Measurements from ENCODE around the gene LMX1B.
"Not testable (repeated sequence)": the region's sequence is repeated elsewhere in the genome, so short reads cannot be mapped to it uniquely, and the experiment has no call there.

LMX1B gene

DNA sequence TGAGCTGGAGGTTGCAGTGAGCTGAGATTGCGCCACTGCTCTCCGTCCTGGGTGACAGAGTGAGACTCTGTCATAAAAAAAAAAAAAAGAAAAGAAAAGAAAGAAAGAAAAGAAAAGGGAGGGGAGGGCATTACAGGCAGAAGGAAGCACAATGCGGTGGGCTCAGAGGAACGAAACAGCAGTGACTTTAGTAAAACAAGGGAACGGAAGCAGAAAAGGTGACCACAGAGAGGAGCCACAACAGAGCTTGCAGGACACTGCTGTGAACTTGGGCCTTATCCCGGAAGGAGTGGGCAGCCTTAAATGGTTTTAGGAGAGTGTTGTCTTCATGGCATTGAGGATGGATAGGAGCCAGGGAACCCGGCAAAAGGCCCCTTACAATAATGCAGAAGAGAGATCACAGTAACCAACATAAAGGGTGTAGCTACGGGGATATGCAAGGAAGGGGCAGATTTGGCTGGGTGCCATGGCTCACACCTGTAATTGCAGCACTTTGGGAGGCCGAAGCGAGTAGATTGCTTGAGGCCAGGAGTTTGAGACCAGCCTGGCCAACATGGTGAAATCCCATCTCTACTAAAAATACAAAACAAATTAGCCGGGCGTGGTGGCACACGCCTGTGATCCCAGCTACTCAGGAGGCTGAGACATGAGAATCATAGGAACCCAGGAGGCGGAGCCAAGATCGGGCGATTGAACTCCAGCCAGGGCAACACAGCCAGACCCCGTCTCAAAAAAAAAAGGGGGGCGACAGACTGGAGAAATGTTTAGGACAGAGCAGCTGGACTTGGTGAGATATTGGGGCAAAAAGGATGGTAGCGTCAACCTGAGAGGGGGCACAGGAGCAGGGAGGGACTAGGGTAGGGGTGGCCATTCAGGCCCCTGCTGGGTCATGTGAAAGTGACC lies 107.2 kb downstream of the LMX1B start:
- no peak for DNase-seq

DNA sequence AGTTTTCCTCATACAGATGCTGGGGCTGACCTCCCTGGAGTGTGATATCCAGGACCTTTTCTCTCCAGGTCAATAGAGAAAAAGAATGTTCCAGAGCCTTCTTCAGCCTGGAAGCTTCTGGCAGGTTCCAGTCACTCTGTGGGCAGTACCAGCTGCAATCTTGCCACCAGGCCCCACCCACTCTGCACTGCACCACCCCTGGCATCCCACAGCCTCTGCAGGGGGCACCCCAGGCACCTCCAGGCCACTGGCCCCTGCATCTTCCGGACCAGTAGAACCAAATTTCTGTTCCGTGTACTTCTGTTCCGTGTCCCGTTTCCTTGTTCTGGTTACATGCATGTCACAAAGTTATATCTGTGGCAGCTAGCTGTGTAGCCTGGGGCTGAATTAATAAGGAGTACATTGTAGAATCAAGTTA lies 107.8 kb downstream of the LMX1B start:
- DNase-seq: no peak

DNA sequence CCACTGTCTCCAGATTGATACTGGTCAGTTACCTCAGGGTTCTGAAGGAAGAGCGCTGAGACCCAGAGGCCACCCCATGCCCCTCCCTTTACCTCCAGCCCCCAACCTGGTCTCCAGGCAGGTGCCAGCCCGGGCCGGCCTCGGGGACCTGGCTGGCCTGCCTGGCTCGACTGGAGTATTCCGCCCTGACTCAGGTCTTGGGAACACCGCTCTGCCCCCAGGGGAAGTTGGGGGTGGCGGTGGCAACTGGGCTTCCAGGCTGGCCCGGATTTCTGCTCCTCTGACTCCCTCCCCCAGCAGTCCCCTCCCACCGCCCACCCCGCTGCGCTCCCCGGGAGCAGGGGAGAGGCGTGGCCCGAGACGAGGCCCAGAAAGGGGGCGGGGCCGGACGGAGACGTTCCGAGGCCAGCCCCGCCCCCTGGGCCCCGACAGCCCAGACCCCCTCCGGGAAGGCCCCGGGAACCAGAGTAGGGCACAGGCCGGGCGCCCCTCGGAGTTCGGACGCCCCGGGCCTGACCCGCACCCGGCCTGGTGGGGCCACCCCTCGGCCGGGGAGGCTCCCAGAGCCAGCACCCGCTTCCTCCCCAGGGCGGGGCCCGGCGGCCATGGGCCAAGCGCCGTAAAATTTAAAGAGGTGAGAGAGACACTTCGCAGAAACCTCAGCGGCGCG lies 108.7 kb downstream of the LMX1B start:
- DNase-seq: no peak

DNA sequence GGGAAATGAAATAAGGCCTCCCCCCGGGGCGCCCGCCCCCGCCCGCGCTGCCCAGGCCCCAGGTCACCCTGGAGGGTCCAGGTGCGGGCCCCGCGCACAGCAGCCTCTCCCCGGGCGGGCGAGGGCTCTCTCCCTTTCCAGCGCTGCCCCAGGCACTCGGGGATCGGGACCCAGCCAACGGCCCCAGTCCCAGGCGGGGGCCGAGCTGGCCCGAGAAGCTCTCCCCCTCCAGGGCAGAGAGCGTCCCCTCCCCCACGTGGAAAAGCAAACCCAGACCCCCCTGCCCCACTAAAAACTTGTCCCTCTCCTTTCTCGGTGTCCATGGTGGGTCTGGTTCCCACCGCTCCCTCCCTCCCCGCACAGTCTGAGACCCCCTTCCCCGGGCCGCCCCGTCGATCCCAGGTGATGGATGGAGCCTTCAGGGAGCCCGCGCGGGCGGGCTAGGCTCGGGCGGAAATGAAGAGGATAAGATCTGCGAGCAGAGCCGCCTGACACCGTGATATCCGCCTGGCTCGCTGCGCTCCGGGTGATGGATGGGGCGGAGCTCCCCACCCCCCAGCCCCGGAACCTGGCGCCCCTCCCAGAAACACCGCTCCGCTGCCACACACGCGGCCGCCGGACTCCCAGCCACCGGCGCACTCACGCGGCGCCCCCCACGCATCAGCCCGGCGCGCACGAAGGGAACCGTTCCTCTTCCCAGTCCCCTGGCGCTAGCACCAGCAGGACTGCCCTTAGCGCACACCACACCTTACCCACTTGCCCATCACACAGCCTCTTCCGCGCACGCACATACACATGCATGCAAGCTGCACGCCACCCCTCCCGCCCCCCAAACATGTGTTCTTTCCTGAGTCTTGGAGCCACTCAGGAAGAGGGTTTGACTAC lies 109.4 kb downstream of the LMX1B start:
- no peak for DNase-seq

DNA sequence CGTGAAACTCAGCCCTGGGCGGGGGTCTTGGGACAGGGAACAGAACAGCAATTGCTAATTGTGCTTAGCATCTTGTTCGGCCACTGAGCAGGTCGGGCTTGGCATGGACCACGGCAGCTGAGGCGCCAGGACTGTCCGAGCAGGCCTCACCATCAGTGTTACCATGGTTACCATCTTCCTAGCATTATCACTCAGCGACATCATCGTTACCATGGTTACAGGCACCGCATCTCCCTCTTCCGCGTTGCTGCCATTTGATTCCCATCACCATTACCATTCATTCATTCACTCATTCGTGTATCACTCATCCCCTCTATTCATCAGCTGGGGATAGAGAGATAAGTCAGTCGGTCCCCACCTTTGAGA lies 110.1 kb downstream of the LMX1B start:
- no peak for DNase-seq

DNA sequence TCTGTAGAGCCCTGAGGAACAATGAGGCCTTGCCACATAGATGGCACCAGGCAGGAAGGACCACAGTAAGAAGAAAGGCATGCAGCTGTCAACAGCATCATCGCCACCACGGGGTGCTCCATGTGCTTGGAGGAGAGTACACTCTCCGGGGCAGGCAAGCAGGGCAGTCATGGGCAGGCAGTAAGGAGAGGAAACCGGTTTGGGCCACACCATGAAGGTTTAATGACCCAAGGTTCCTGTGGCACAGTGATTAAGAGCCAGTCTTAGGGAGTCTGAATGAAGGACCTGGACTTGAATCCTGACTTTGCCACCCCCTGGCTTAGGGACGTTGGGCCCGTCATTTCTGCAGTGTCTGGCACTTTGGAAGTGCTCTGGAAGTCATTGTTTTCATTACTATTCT lies 110.5 kb downstream of the LMX1B start:
- no peak for DNase-seq

DNA sequence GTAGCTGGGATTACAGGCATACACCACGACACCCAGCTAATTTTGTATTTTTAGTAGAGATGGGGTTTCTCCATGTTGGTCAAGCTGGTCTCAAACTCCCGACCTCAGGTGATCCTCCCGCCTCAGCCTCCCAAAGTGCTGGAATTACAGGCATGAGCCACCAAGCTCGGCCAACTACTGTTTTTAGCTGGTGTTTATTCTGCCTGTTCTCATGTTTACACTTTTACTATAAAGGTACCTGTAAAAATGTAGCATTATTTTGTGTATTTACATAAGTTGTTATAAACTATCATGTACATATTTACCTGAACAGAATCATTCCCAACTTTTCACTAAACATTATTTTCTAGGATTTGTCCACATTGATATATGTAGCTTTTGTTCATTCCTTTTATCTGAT lies 111.8 kb downstream of the LMX1B start:
- DNase-seq: not testable (repeated sequence)

DNA sequence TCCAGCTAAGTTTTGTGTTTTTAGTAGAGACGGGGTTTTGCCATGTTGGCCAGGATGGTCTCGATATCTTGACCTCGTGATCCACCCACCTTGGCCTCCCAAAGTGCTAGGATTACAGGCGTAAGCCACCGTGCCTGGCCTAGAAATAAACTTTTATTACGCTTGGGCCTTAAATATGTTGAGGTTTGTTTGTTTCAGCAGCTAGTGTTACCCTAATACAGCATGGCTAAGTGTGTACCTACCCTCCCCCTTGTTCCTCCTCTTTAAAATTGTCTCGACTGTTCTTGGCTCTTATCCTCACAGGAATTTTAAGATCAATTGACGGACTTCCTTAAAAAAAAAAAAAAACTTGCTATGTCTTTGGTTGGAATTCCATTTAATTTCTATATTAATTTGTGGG lies 114.5 kb downstream of the LMX1B start:
- DNase-seq: not testable (repeated sequence)

DNA sequence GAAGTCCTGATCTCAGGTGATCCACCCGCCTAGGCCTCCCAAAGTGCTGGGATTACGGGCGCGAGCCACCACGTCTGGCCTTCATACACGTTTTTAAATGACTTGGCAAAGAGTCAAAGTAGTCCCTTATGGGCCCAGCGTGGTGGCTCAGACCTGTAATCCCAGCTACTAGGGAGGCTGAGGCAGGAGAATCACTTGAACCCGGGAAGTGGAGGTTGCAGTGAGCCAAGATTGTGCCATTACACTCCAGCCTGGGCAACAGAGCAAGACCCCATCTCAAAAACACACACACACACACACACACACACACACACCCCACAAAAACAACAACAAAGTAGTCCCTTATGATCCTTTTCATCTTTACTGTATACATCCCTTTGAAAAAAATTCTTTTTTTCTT lies 116.9 kb downstream of the LMX1B start:
- DNase-seq: not testable (repeated sequence)

DNA sequence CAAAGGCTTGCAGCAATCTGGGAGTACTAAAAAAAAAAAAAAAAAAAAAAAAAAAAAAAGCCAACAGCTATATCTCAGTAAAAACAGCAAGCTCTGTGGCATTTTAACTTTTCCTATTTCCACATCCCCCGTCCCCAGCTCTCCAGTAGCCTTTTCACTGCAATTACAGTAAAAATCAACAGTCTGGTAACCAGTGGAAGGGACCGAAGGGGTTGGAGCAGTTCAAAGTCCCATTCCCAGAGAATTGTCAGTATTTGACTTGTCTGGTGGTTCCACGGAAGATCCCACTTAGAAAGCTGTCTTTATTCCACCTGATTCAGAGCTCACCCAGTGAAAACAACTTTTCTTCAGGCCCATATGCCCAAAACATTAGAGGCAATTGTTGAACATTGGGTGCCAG lies 119.3 kb downstream of the LMX1B start:
- no peak for DNase-seq

DNA sequence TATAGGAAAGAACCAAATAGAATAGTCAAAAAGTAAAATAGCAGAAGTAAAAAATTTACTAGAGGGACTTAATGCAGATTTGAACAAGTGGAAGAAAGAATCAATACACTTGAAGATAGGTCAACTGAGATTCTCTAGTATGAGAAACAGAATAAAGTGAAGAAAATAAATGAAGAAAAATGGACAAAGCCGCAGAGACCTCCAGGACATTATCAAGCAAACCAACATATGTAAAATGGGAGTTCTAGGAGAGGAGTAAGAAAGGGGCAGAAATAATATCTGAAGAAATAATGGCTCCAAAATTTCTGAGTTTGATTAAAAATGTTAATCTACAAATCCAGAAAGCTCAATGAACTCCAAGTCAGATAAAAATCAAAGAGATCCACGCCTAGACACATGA lies 121.1 kb downstream of the LMX1B start:
- no peak for DNase-seq

DNA sequence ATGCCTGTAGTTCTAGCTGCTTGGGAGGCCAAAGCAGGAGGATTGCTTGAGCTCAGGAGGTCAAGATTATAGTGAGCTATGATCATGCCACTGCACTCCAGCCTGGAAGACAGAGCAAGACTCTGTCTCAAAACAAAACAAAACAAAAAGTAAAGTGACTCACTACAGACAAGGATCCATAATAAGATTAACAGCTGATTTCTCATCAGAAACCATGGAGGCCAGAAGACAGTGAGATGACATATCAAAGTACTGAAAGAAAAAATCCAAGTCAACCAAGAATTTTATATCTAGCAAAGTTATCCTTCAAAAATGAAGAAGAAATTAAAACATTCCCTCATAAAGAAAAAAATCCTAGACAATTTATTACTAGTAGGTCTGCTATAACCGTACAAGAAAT lies 121.8 kb downstream of the LMX1B start:
- no peak for DNase-seq

DNA sequence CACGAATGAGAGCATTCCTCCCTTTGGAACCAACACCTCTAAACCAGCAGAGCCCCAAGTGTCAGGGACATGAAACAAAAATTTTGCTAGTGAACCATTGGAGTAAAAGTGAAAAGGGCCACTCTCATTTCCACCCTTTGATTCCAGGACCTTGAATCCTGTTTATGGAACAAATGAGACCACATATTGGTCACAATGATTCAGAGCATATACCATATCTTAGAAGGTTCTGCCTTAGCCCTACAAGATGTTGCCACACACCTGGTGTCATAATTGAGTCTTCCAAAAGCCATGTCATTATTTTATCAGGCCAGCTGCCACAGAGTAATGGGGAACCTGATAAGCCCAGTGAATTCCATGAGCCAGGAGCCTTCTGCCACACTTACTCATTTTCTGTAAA lies 124.8 kb downstream of the LMX1B start:
- DNase-seq: no peak

DNA sequence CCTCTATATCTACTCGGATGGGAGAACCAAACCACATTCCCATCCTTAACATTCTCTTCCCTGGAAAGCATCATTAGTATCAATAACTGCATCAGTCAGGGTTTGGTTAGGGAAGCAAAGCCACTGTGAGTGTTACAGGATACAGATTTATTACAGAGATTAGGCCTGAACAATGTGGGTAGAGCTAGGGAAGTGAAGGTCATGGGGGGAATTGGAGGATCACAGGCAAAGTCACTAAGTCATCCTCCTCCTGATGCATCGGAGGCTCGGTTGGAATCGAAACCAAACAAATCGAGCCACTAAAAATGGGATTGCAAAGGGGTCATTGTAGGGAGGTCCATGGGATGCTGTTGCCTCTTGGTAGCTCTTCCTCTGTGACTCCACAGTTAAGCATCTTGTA lies 129.3 kb downstream of the LMX1B start:
- no peak for DNase-seq

DNA sequence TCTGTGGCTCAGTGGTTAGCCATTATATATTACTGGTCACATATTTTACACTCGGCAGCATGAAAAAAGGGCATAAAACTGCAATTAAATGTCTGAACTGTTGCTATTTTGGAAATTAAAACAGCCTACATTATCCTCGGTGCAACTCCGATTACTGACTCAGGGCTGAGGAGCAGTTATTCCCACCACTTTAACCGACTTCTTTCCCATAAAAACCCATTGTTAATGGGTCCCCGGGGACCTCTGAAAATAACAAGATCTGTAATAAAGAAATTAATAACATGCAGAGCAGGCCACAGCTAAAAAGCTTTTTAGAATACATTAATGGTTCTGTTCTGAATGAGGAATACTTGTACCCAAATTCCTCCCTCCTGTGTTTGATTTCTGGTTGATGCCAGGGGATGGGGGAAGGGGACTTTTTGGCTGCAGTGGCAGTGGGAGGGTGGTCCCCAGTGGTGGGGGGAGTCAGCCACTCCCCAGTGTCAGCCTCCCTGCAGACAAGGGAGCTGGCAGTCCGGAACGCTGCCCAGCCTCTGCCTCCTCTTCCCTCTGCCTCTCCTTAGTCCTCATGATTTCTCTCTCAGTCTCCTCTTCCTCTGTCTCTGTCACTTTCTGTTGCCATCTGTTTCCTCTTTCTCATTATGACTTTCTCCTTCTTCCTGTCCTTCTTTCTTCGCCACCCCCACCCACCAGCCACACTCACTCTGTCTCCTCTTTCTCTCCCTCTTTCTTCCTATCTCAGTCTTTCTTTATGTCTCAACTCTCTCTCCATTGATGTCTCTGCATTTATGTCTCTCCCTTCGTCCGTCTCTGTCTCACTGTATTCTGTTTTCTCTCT lies 132.1 kb downstream of the LMX1B start:
- DNase-seq: no peak
